Measurements from ENCODE around the gene DRG1. TPM values are rescaled to one million over a fixed set of nuclear protein-coding genes. Genes with fewer than 3 reads are reported as not detected.

Gene DRG1
- polyA plus RNA-seq, 1 donor from 2014 or later = 90.2 TPM

DNA sequence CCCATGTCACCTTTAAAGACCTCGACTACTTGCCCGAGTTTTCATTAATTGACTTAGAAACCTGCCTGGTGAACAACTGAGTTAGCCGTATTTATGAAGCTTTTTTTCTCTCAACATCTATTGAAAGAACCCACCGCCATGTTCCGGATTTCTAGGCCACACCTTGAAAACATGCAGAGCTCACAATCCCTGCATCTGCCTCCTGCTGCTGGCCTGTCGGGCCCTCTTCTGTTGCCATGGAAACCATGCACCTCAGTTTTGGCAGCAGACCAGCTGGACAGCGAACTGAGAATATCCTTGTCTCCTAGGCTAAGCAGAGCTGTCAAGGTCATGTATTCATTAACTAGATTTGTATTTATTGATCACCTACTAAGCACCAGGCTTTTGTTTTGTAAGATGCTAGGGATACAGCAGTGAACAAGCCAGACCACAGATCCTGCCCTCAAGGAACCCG, 49.0 kb upstream of the DRG1 start:
- no peaks in the 10 kb centered on the region for H4K20me1 ChIP-seq (ENCODE audit: insufficient read depth)
- no peaks in the 10 kb centered on the region for H3K27me3 ChIP-seq (ENCODE audit: insufficient read depth, low read depth, low read length)
- no peaks in the 10 kb centered on the region for H3K36me3 ChIP-seq (ENCODE audit: insufficient read depth, low read length)
- H3K9ac ChIP-seq (ENCODE audit: low read length) = no peak overlapping the region
- H3K79me2 ChIP-seq (replicated peaks; ENCODE audit: insufficient read depth, low read length) = no peaks in the 10 kb centered on the region
- H3K4me2 ChIP-seq (ENCODE audit: low read length) = no peak overlapping the region
- no peak overlapping the region for H3K4me3 ChIP-seq (ENCODE audit: low read length)
- H2AFZ ChIP-seq (ENCODE audit: low read depth, low read length) = no peak overlapping the region
- no peak overlapping the region for H3K27ac ChIP-seq (ENCODE audit: low read length)
- no peak for TF ChIP-seq POLR2AphosphoS5 (IDR thresholded peaks at IDR 0.05)
- no peak for TF ChIP-seq TAF1 (IDR thresholded peaks at IDR 0.05; ENCODE audit: low read depth)
- no peak for TF ChIP-seq SMC3 (conservative IDR thresholded peaks at IDR 0.05; ENCODE audit: poor library complexity)
- TF ChIP-seq, protein P1, sequence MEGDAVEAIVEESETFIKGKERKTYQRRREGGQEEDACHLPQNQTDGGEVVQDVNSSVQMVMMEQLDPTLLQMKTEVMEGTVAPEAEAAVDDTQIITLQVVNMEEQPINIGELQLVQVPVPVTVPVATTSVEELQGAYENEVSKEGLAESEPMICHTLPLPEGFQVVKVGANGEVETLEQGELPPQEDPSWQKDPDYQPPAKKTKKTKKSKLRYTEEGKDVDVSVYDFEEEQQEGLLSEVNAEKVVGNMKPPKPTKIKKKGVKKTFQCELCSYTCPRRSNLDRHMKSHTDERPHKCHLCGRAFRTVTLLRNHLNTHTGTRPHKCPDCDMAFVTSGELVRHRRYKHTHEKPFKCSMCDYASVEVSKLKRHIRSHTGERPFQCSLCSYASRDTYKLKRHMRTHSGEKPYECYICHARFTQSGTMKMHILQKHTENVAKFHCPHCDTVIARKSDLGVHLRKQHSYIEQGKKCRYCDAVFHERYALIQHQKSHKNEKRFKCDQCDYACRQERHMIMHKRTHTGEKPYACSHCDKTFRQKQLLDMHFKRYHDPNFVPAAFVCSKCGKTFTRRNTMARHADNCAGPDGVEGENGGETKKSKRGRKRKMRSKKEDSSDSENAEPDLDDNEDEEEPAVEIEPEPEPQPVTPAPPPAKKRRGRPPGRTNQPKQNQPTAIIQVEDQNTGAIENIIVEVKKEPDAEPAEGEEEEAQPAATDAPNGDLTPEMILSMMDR (IDR thresholded peaks at IDR 0.05; ENCODE audit: poor library complexity, severe bottlenecking) = no peak
- no peak for TF ChIP-seq EP300 (conservative IDR thresholded peaks at IDR 0.05; ENCODE audit: poor library complexity, severe bottlenecking)
- no peak for TF ChIP-seq RAD21 (conservative IDR thresholded peaks at IDR 0.05)
- TF ChIP-seq, protein P2, sequence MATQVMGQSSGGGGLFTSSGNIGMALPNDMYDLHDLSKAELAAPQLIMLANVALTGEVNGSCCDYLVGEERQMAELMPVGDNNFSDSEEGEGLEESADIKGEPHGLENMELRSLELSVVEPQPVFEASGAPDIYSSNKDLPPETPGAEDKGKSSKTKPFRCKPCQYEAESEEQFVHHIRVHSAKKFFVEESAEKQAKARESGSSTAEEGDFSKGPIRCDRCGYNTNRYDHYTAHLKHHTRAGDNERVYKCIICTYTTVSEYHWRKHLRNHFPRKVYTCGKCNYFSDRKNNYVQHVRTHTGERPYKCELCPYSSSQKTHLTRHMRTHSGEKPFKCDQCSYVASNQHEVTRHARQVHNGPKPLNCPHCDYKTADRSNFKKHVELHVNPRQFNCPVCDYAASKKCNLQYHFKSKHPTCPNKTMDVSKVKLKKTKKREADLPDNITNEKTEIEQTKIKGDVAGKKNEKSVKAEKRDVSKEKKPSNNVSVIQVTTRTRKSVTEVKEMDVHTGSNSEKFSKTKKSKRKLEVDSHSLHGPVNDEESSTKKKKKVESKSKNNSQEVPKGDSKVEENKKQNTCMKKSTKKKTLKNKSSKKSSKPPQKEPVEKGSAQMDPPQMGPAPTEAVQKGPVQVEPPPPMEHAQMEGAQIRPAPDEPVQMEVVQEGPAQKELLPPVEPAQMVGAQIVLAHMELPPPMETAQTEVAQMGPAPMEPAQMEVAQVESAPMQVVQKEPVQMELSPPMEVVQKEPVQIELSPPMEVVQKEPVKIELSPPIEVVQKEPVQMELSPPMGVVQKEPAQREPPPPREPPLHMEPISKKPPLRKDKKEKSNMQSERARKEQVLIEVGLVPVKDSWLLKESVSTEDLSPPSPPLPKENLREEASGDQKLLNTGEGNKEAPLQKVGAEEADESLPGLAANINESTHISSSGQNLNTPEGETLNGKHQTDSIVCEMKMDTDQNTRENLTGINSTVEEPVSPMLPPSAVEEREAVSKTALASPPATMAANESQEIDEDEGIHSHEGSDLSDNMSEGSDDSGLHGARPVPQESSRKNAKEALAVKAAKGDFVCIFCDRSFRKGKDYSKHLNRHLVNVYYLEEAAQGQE (IDR thresholded peaks at IDR 0.05; ENCODE audit: borderline replicate concordance) = no peak
- no peak for TF ChIP-seq EZH2 (IDR thresholded peaks at IDR 0.05; ENCODE audit: borderline replicate concordance, insufficient read depth, low read length, poor library complexity, severe bottlenecking)
- no peak for TF ChIP-seq MXI1 (conservative IDR thresholded peaks at IDR 0.05; ENCODE audit: poor library complexity, severe bottlenecking)
- no peaks in the 10 kb centered on the region for H3K9me3 ChIP-seq (ENCODE audit: low read length)
- no peaks in the 10 kb centered on the region for H3K9me2 ChIP-seq (ENCODE audit: insufficient read depth, low read length)
- H3F3A ChIP-seq (ENCODE audit: insufficient read depth, low read length, poor library complexity, severe bottlenecking) = no peaks in the 10 kb centered on the region

DNA sequence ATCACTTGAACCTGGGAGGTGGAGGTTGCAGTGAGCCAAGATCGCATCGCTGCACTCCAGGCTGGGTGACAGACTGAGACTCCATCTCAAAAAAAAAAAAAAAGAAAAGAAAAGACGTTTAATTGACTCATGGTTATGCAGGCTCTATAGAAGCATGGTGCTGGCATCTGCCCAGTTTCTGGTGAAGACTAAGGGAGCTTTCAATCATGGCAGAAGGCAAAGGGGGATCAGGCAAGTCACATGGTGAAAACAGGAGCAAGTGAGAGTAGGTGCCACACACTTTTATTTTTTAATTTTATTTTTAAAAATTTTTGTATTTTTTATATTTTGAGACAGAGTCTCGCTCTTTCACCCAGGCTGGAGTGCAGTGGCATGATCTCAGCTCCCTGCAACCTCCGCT, 44.9 kb upstream of the DRG1 start:
- no peaks in the 10 kb centered on the region for H3K9me3 ChIP-seq (ENCODE audit: low read length)
- H3K36me3 ChIP-seq (ENCODE audit: insufficient read depth, low read length) = no peaks in the 10 kb centered on the region
- H3K9ac ChIP-seq (ENCODE audit: low read length) = no peak overlapping the region
- H3K4me2 ChIP-seq (ENCODE audit: low read length) = no peak overlapping the region
- TF ChIP-seq EP300 (conservative IDR thresholded peaks at IDR 0.05; ENCODE audit: poor library complexity, severe bottlenecking) (no peak), TAF1 (IDR thresholded peaks at IDR 0.05; ENCODE audit: low read depth) (no peak), POLR2AphosphoS5 (IDR thresholded peaks at IDR 0.05) (no peak), SMC3 (conservative IDR thresholded peaks at IDR 0.05; ENCODE audit: poor library complexity) (no peak), EZH2 (IDR thresholded peaks at IDR 0.05; ENCODE audit: borderline replicate concordance, insufficient read depth, low read length, poor library complexity, severe bottlenecking) (no peak), RAD21 (conservative IDR thresholded peaks at IDR 0.05) (no peak), MXI1 (conservative IDR thresholded peaks at IDR 0.05; ENCODE audit: poor library complexity, severe bottlenecking) (no peak)
- TF ChIP-seq, protein P1 (IDR thresholded peaks at IDR 0.05; ENCODE audit: poor library complexity, severe bottlenecking) = no peak
- TF ChIP-seq, protein P2 (IDR thresholded peaks at IDR 0.05; ENCODE audit: borderline replicate concordance) = no peak
- H3K9me2 ChIP-seq (ENCODE audit: insufficient read depth, low read length) = no peaks in the 10 kb centered on the region
- no peaks in the 10 kb centered on the region for H4K20me1 ChIP-seq (ENCODE audit: insufficient read depth)
- H3K4me3 ChIP-seq (ENCODE audit: low read length) = no peak overlapping the region
- no peaks in the 10 kb centered on the region for H3F3A ChIP-seq (ENCODE audit: insufficient read depth, low read length, poor library complexity, severe bottlenecking)
- no peaks in the 10 kb centered on the region for H3K27me3 ChIP-seq (ENCODE audit: insufficient read depth, low read depth, low read length)
- H3K27ac ChIP-seq (ENCODE audit: low read length) = no peak overlapping the region
- H3K79me2 ChIP-seq (replicated peaks; ENCODE audit: insufficient read depth, low read length) = no peaks in the 10 kb centered on the region
- no peak overlapping the region for H2AFZ ChIP-seq (ENCODE audit: low read depth, low read length)
